Dermis blood vessel endothelial cell (primary cell): ENCODE results near the gene COPZ2. TPM values are rescaled to one million over a fixed set of nuclear protein-coding genes. Genes with fewer than 3 reads are reported as not detected.
"Not testable (repeated sequence)": the region's sequence is repeated elsewhere in the genome, so short reads cannot be mapped to it uniquely, and the experiment has no call there.

Experiments used
- DNase-seq: peaks from one replicate; pipeline ENCODE4 v3.0.0; 2010
- total RNA-seq: library from RNA; depleted of rRNA; stranded (reverse); fragments of >200 nt; gene quantifications from 2 replicates; pipeline ENCODE4 v1.2.3, GENCODE V29; 2014

COPZ2 gene
- total RNA-seq, 1 donor from 2014 or later, result 6.5 TPM

- no peak for DNase-seq
Observed at GRCh38 chr17:48027322-48027981, 10.1 kb downstream of the COPZ2 start.

GRCh38 chr17:48026502-48027321 is 10.9 kb downstream of the COPZ2 start:
- peak; percentile 92 for DNase-seq

GRCh38 chr17:48025904-48026501 is 11.6 kb downstream of the COPZ2 start:
- DNase-seq, result peak; percentile 29

- DNase-seq, result peak; percentile 97
Observed at GRCh38 chr17:48025040-48025903, 12.3 kb downstream of the COPZ2 start.

DNA sequence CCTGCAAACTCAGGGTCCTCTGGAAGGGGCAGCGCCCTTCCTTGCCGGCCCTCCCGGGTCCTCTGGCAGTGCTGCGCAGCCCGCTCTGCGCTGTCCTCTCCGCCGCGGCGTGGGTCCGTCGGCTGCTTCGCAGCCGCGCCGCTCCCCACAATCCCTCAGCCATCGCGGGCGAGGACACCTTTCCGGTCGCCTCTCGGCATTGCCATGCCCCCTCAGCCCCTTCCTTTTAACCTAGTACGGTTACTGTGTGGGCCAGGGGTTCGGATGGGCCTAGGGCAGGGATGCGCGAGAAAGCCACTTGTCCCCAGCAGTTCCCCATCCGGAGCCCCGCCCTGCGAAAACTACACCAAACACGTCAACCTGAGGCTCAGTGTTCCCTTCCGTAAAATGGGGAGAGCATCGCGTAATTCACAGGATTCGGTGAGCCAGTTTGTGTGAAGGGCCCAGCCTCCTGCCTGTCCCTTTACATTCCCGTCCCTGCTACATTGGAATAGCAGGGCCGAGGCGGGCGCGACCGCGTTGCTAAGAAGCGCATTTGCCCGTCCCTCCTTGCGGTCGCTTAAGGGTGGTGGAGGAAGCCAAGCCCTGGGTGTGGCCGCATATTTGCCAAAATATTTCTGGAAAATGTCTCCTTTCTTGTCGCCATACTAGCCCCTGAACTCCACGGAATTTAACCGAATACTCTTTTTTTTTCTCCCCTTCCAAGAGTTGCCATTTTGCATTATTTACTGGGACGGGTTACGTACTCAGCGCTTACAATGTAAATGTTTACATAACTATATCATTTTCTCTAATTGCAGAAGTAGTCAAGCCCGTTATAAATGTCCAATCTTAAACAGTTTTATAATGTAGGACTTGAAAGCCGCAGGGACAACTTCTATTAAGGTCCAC is 13.2 kb downstream of the COPZ2 start:
- DNase-seq, result peak; percentile 21

DNA sequence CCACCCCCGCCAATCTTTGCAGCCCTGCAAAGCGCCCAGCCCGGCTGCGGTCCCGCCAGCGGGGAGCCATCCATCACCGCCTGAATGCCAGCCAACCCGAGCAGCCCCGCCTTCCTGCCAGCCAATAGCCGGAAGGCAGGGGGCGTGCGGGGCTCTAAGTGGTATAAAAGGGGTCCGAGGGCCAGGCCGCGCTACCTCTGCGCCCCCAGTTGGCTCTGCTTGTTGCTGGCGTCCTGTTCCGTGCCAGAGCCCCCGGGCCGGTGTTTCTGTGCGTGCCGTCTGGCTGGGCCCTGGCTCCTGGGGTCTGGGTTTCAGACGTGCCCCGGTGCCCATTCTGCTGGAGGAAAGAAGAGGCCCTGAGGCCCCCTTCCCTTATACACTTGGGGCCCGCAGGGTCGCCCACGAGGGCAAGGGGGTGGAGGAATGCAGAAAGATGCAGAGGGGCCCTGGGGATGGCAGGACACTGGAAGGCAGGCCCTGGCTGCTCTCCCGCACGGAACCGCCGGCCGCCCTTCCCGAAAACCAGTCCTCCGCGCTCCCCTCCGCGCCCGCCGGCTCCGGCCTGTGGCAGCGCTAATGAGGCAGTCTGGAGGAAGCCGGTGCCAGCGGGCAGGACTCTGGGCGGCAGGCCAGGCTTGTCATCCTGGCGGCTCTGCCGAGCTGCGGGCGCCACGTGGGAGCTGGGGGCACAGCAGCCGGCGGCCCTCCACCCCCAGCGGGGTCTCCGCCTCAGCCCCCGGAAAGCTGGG is 14.0 kb downstream of the COPZ2 start:
- DNase-seq, result peak; percentile 63

- DNase-seq, result no peak
Observed at GRCh38 chr17:48022901-48023300, 14.7 kb downstream of the COPZ2 start.

DNA sequence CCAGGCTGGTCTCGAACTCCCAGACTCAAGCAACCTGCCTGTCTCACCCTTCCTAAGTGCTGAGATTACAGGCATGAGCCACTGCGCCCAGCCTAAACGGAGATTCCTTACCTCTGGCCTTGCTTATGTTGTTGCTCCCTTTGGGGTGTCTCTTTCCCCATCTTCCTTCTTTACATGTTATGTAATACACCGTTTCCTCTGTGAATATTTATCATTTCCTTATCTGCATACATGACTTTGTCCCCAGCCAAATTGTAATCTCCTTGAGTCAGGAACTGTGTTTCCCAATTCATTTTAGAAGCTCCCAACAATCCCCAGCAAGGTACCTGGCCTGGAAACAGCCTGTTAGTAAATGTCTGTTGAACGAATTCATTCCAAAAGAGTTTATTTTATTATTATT is 15.7 kb downstream of the COPZ2 start:
- DNase-seq, result no peak

DNA sequence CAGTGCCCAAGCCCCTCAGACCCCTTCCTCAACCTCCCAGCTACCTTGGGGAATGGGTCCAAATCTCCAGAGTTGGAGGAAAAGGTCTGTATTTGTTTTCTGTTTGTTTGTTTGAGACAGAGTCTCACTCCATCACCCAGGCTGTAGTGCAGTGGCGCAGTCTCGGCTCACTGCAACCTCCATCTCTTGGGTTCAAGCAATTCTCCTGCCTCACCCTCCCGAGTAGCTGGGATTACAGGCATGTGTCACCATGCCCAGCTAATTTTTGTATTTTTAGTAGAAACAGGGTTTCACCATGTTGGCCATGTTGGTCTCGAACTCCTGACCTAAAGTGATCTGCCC is 19.8 kb downstream of the COPZ2 start:
- not testable (repeated sequence) for DNase-seq

- no peak for DNase-seq
Observed at GRCh38 chr17:48016112-48016511, 21.5 kb downstream of the COPZ2 start.

DNA sequence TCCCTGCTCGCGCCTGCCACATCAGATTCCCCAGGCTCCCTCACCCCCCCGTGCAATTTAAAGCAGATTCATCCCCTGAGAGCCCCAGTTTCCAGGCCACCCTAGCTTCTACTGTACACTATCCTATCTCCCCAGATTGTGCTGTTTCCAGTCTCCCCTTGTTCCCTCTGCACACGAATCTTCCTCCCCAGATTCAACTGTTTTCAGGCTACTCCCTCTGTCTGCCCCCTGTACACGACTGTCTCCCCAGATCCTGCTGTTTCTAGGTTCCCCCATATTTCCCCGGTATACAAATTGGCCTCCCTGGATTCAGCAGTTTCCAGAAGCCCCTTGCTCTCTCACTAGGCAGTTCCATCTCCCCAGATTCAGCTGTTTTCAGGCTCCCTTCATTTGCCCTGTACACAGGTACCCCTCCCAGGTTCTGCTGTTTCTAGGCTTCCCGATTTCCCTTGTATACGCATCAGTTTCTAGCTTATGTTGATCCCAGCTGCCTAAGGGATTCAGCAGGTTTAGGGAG is 22.9 kb downstream of the COPZ2 start:
- DNase-seq, result no peak

- DNase-seq, result no peak
Observed at GRCh38 chr17:48013876-48014594, 23.6 kb downstream of the COPZ2 start.

DNA sequence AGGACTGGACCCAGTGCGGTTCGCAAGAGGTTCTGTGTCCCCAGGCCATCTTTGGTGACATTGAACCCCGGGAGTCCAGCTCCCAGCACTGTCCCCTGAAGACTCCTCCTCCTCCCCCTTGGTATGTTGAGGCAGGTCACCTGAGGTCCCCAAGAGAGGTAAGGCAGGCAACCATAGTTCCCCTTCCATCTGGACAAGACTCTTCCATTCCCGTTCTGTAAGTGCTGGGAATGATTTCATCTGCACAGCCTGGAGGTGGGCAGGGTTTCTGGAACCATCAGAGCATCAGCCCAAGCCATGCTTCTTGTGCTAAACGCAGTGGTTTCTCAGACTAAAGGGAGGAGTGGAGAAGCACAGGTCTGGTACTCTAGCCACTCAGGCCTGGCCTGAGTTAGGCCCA is 24.9 kb downstream of the COPZ2 start:
- DNase-seq, result no peak

DNA sequence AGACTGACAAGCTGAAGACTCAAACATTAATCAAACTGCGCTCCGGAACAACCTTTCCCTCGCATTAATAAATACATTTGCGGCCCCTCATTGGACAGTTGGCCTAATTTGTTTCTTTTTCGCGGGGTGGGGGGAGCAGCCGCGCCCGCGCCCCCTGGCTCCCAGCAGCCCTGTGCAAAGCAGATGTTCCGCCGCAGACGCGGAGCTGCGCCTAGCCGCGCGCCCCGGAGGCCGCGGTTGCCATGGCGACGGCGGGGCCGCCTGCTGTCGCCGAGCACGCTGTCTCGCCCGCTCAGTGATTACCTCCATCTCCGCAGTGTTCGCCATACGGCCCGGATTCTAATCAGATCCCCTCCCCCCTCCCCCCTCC is 25.5 kb downstream of the COPZ2 start:
- peak; percentile 39 for DNase-seq

DNA sequence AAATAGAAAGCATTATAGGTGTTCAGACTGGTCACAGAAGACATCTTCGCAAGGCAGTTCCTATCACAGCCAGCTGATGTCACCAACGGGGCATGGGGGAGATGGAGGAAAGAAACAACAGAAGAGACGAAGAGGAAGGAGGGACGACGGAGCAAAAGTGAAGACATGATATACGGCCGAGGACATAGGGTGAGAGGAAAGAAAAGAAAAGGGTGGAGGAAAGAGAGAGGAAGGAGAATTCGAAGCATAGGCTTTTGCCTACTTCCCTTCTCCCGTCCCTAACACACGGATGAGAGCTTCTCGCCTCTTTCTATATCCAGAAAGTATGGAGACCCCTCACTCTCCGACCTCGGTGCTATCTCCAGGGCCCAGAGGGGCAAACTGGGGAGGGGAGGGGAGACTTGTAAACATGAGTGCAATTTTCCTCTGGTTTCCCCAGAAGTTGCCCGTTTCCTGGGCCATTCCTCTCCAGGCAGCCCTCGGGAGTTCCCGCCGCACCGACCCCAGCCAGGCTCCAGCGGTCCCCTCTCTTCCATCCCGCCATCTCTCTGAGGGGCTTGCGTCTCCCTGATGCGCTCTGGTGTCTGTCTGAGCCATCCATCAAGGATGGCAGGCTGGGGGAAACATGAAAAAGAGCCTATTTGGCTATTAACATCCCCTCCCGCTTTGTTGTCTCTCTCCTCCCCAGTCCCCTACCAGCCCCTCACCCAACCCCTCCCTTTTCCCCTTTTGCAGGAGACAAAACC is 26.0 kb downstream of the COPZ2 start:
- peak; percentile 52 for DNase-seq

DNA sequence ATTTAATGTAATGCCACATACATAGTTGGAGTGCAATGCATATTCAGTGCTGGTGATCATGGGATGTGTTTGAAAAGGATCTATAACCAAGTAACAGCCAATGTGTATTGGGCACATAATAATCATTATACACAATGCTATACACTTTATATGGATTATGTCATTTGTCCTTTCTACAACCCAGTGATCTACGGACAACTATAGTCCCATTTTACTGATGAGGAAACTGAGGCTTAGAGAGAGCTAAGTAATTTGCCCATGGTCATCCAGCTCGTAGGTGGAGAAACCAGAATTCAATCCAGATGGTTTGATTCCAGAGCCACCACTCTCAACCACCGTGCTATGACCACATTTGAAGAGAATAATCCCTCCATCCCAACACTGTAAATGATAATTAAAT is 27.4 kb downstream of the COPZ2 start:
- DNase-seq, result no peak

DNA sequence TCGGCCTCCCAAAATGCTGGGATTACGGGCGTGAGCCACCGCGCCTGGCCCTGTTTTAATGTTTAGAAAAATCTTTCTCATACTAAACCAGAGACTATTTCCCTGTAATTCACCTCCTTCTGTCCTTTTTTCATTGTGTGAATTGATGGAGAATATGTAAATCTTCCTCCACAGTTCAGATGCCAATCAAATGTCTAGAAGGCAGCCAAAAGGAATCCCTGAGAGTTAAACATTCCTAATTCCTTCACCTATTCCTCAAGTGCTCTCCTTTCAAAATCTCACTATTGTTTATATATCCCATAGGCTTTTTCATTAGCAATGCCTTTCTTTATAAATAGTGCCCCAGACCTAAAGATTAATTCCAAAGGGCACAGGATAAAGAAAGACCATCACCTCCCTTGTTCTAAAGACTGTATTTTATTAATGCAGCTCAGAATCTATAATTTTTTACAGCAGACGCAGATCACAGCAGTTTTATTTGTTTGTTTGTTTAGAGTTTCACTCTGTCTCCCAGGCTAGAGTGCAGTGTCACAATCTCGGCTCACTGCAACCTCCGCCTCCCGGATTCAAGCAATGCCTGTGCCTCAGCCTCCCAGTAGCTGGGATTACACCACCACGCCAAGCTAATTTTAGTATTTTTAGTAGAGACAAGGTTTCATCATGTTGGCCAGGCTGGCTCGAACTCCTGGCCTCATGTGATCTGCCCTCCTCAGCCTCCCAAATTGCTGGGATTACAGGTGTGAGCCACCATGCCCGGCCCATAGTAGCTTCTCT is 30.5 kb downstream of the COPZ2 start:
- no peak for DNase-seq

DNA sequence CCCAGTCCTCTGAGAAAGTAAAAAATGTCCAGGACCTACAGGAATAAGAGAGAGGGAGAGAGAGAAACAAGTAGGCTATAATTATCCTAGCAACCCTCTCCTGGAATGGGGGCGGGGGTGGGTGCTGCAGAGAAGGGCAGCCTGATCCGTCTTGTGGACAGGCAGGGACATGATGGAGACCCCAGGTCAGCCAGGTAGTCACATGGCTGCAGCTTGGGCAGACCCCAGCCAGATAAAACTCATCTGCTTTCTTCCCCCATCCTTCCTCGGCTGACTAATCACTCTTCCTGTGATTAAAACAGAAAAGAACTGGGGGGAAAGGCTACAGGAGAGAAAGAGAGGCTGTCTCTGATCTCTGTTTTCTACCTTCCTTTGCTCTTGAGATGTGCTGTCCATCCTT is 32.6 kb downstream of the COPZ2 start:
- peak; percentile 13 for DNase-seq
